ENCODE data around the gene SETD1B. TPM values are rescaled to one million over a fixed set of nuclear protein-coding genes. Genes with fewer than 3 reads are reported as not detected.

The SETD1B gene
- total and polyA plus RNA-seq, 4 experiments from 2014 or later, result 0.13 to 69.3 (median 35.2) TPM

GRCh38 chr12:121802843-121803698 is 738 bp upstream of the SETD1B start:
- peaks cover 15 to 54% of the 10 kb centered on the region in 2 donors for H3K36me3 Mint-ChIP-seq
- Histone ChIP-seq H3K4me3 (ENCODE audit: low read length in 2 of 2) (peak overlapping the region; percentile 98), H3K27me3 (ENCODE audit: insufficient read depth, low read length) (no peaks in the 10 kb centered on the region), H3K4me1 (ENCODE audit: insufficient read depth, low read length) (peaks cover 37% of the 10 kb centered on the region), H3K36me3 (ENCODE audit: insufficient read depth, low read length) (peaks cover 13% of the 10 kb centered on the region), H3K9me3 (ENCODE audit: control insufficient read depth in 1 of 2, low read length in 2 of 2) (no peaks in the 10 kb centered on the region), H3K27ac (ENCODE audit: low read depth, low read length) (peak overlapping the region; percentile 91)
- peak overlapping the region; percentile 98 to 99 (median 99) for H3K27ac Mint-ChIP-seq
- CTCF ChIA-PET (ENCODE audit: partially characterized antibody), result interaction anchor here (1.0 to 16.7 kb wide), 8 partner anchors 7 to 178 kb away, joined by 3 to 918 read pairs (median 6); partner anchors contain the start of genes PSMD9, RHOF and SETD1B
- intact Hi-C loops (cut with micrococcal nuclease), result loop anchor here (1.0 kb wide), 3 partner anchors 8 to 36 kb away; no protein-coding TSS in a partner anchor
- peaks cover 21 to 60% (median 35%) of the 10 kb centered on the region in 4 donors for H3K4me1 Mint-ChIP-seq
- peak; percentile 90 to 93 (median 91) for DNase-seq
- peaks cover 0 to 3% (median 0%) of the 10 kb centered on the region in 8 donors for H3K9me3 Mint-ChIP-seq
- POLR2A ChIA-PET (ENCODE audit: partially characterized antibody), result interaction anchor here (0.7 to 44.6 kb wide), 21 partner anchors 5 to 1163 kb away, joined by 3 to 2727 read pairs (median 5); partner anchors contain the start of genes ABCB9, DIABLO, KDM2B and ORAI1
- peak overlapping the region; percentile 92 to 99 (median 98) for H3K4me3 Mint-ChIP-seq
- H3K27me3 Mint-ChIP-seq, result no peaks in the 10 kb centered on the region

- POLR2A ChIA-PET (ENCODE audit: partially characterized antibody), result interaction anchor here (0.9 to 44.6 kb wide), 13 partner anchors 3 to 225 kb away, joined by 3 to 2727 read pairs (median 9); partner anchors contain the start of genes ORAI1, PSMD9, RHOF and SETD1B
- Histone ChIP-seq H3K27ac (ENCODE audit: low read depth, low read length) (peak overlapping the region; percentile 78), H3K27me3 (ENCODE audit: insufficient read depth, low read length) (no peaks in the 10 kb centered on the region), H3K36me3 (ENCODE audit: insufficient read depth, low read length) (peaks cover 19% of the 10 kb centered on the region), H3K9me3 (ENCODE audit: control insufficient read depth in 1 of 2, low read length in 2 of 2) (no peaks in the 10 kb centered on the region), H3K4me3 (ENCODE audit: low read length in 2 of 2) (peak overlapping the region; percentile 61 to 89), H3K4me1 (ENCODE audit: insufficient read depth, low read length) (peaks cover 34% of the 10 kb centered on the region)
- Mint-ChIP-seq H3K4me1 (peaks cover 14 to 60% (median 30%) of the 10 kb centered on the region in 4 donors), H3K9me3 (peaks cover 0 to 3% (median 0%) of the 10 kb centered on the region in 8 donors), H3K27me3 (no peaks in the 10 kb centered on the region), H3K4me3 (peak overlapping the region; percentile 97 to 99 (median 98)), H3K36me3 (peaks cover 16 to 55% of the 10 kb centered on the region in 2 donors), H3K27ac (peak overlapping the region; percentile 93 to 99 (median 96))
- DNase-seq, result peak; percentile 54 to 80 (median 58)
- intact Hi-C loops (cut with micrococcal nuclease), result no loop called here
- CTCF ChIA-PET (ENCODE audit: partially characterized antibody), result interaction anchor here (0.8 to 16.7 kb wide), 3 partner anchors 8 to 122 kb away, joined by 3 to 918 read pairs (median 4); partner anchors contain the start of gene RHOF
Measured at GRCh38 chr12:121804417-121805111, 755 bp downstream of the SETD1B start.

GRCh38 chr12:121805171-121806008 is 1.6 kb downstream of the SETD1B start:
- Mint-ChIP-seq H3K4me1 (peaks cover 15 to 62% (median 32%) of the 10 kb centered on the region in 4 donors), H3K36me3 (peaks cover 18 to 57% of the 10 kb centered on the region in 2 donors), H3K27ac (peak overlapping the region; percentile 91 to 99 (median 97)), H3K9me3 (peaks cover 0 to 3% (median 0%) of the 10 kb centered on the region in 8 donors), H3K4me3 (peak overlapping the region; percentile 98 to 100 (median 99)), H3K27me3 (no peaks in the 10 kb centered on the region)
- Histone ChIP-seq H3K4me1 (ENCODE audit: insufficient read depth, low read length) (peaks cover 36% of the 10 kb centered on the region), H3K27ac (ENCODE audit: low read depth, low read length) (peak overlapping the region; percentile 78), H3K4me3 (ENCODE audit: low read length in 2 of 2) (peak overlapping the region; percentile 74 to 89), H3K9me3 (ENCODE audit: control insufficient read depth in 1 of 2, low read length in 2 of 2) (no peaks in the 10 kb centered on the region), H3K27me3 (ENCODE audit: insufficient read depth, low read length) (no peaks in the 10 kb centered on the region), H3K36me3 (ENCODE audit: insufficient read depth, low read length) (peaks cover 24% of the 10 kb centered on the region)
- intact Hi-C loops (cut with micrococcal nuclease), result no loop called here
- peak in 3 of 5 donors; percentile 29 to 42 (median 35) for DNase-seq
- POLR2A ChIA-PET (ENCODE audit: partially characterized antibody), result interaction anchor here (0.6 to 44.6 kb wide), 8 partner anchors 3 to 226 kb away, joined by 3 to 2727 read pairs (median 12); partner anchors contain the start of genes ORAI1, PSMD9, RHOF and SETD1B
- CTCF ChIA-PET (ENCODE audit: partially characterized antibody), result interaction anchor here (0.8 to 16.7 kb wide), 2 partner anchors 9 to 24 kb away, joined by 3 to 918 read pairs; partner anchors contain the start of gene RHOF

- peak overlapping the region; percentile 91 to 98 (median 97) for H3K27ac Mint-ChIP-seq
- H3K4me1 ChIP-seq (ENCODE audit: insufficient read depth, low read length), result peaks cover 43% of the 10 kb centered on the region
- H3K27me3 Mint-ChIP-seq, result no peaks in the 10 kb centered on the region
- H3K4me3 Mint-ChIP-seq, result peak overlapping the region; percentile 98 to 100 (median 99)
- H3K27ac ChIP-seq (ENCODE audit: low read depth, low read length), result peak overlapping the region; percentile 63
- H3K9me3 Mint-ChIP-seq, result peaks cover 0 to 4% (median 0%) of the 10 kb centered on the region in 8 donors
- intact Hi-C loops (cut with micrococcal nuclease), result no loop called here
- H3K9me3 ChIP-seq (ENCODE audit: control insufficient read depth in 1 of 2, low read length in 2 of 2), result no peaks in the 10 kb centered on the region
- POLR2A ChIA-PET (ENCODE audit: partially characterized antibody), result interaction anchor here (0.6 to 44.6 kb wide), 7 partner anchors 2 to 226 kb away, joined by 3 to 2727 read pairs (median 18); partner anchors contain the start of genes ORAI1, PSMD9, RHOF and SETD1B
- peaks cover 31% of the 10 kb centered on the region for H3K36me3 ChIP-seq (ENCODE audit: insufficient read depth, low read length)
- H3K27me3 ChIP-seq (ENCODE audit: insufficient read depth, low read length), result no peaks in the 10 kb centered on the region
- CTCF ChIA-PET (ENCODE audit: partially characterized antibody), result interaction anchor here (0.7 to 16.7 kb wide), 2 partner anchors 10 to 33 kb away, joined by 4 to 918 read pairs; partner anchors contain the start of gene RHOF
- H3K4me1 Mint-ChIP-seq, result peaks cover 19 to 68% (median 38%) of the 10 kb centered on the region in 4 donors
- peak; percentile 34 to 60 (median 46) for DNase-seq
- H3K4me3 ChIP-seq (ENCODE audit: low read length in 2 of 2), result peak overlapping the region; percentile 74 to 89
- peaks cover 23 to 61% of the 10 kb centered on the region in 2 donors for H3K36me3 Mint-ChIP-seq
Measured at GRCh38 chr12:121806009-121806545, 2.3 kb downstream of the SETD1B start.

- peaks cover 32% of the 10 kb centered on the region for H3K36me3 ChIP-seq (ENCODE audit: insufficient read depth, low read length)
- intact Hi-C loops (cut with micrococcal nuclease), result no loop called here
- H3K36me3 Mint-ChIP-seq, result peaks cover 20 to 58% of the 10 kb centered on the region in 2 donors
Measured at GRCh38 chr12:121806546-121807423, 3.0 kb downstream of the SETD1B start.

More at GRCh38 chr12:121806546-121807423, 3.0 kb downstream of the SETD1B start:
- no peak for DNase-seq
- H3K9me3 Mint-ChIP-seq, result peaks cover 0 to 2% (median 0%) of the 10 kb centered on the region in 8 donors
- H3K4me1 Mint-ChIP-seq, result peaks cover 20 to 68% (median 42%) of the 10 kb centered on the region in 4 donors
- ChIA-PET CTCF (ENCODE audit: partially characterized antibody) (interaction anchor here (0.7 to 16.7 kb wide), 4 partner anchors 11 to 112 kb away, joined by 3 to 918 read pairs (median 4); partner anchors contain the start of gene RHOF), POLR2A (ENCODE audit: partially characterized antibody) (interaction anchor here (0.6 to 44.6 kb wide), 9 partner anchors 1 to 270 kb away, joined by 3 to 2727 read pairs (median 7); partner anchors contain the start of genes ORAI1, PSMD9, RHOF and SETD1B)
- Histone ChIP-seq H3K27me3 (ENCODE audit: insufficient read depth, low read length) (no peaks in the 10 kb centered on the region), H3K27ac (ENCODE audit: low read depth, low read length) (peak overlapping the region; percentile 63), H3K9me3 (ENCODE audit: control insufficient read depth in 1 of 2, low read length in 2 of 2) (no peaks in the 10 kb centered on the region), H3K4me1 (ENCODE audit: insufficient read depth, low read length) (peaks cover 50% of the 10 kb centered on the region), H3K4me3 (ENCODE audit: low read length in 2 of 2) (peak overlapping the region; percentile 74 to 89)
- peak overlapping the region; percentile 98 to 100 (median 99) for H3K4me3 Mint-ChIP-seq
- H3K27ac Mint-ChIP-seq, result peak overlapping the region; percentile 91 to 98 (median 97)
- H3K27me3 Mint-ChIP-seq, result no peaks in the 10 kb centered on the region
